Measurements from ENCODE around the gene ABCB8.

DNA sequence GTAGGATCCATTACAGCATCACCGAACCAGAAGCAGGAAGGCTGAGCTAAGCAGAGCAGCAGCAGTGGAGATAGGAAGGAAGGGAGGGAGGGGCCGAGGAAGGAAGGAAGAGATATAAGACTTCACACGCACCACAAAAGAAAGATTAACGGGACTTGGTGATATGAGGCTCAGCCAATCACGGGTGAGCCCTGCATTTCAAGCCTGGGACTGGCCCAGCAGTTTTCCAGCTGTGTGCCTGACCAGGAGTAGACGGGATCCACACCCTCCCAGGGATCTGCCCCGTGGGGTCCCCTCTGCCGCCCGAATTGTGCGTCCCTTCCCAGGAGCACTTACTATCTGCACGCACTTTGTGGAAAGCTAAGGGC, 20.1 kb upstream of the ABCB8 start:
- TF ChIP-seq CTCF (IDR thresholded peaks at IDR 0.05) (no peak), EP300 (IDR thresholded peaks at IDR 0.05) (no peak), POLR2AphosphoS5 (IDR thresholded peaks at IDR 0.05) (peak in 1 of 2 donors; percentile 4), POLR2A (IDR thresholded peaks at IDR 0.05) (no peak)

All from upper lobe of left lung (tissue), 4 donors.